ENCODE measurements around the gene PIMREG.

The PIMREG gene

GRCh38 chr17:6423931-6424330 lies 20.3 kb upstream of the PIMREG start:
- WGBS (ENCODE audit: insufficient coverage, insufficient read length) = no CpG with 5 or more reads among the region's 14 CpGs
- no peak overlapping the region for H3K27ac ChIP-seq (ENCODE audit: low read length)
- no peaks in the 10 kb centered on the region for H3K9me3 ChIP-seq (ENCODE audit: control insufficient read depth, insufficient read depth, low read length)
- H3K36me3 ChIP-seq (ENCODE audit: control insufficient read depth, insufficient read depth, low read length) = peaks cover 3% of the 10 kb centered on the region; the same call in 1 of the 2 replicates
- DNase-seq (ENCODE audit: low read depth, low spot score) = no peak
- no peaks in the 10 kb centered on the region for H3K27me3 ChIP-seq (ENCODE audit: control insufficient read depth, insufficient read depth, low read length)
- H3K4me1 ChIP-seq (ENCODE audit: control insufficient read depth, insufficient read depth, low read length) = peaks cover 5% of the 10 kb centered on the region
- no peak overlapping the region for H3K4me3 ChIP-seq (ENCODE audit: low read length)

- no CpG with 5 or more reads among the region's 18 CpGs for WGBS (ENCODE audit: insufficient coverage, insufficient read length)
- no peak overlapping the region for H3K27ac ChIP-seq (ENCODE audit: low read length)
- no peak for DNase-seq (ENCODE audit: low read depth, low spot score)
- H3K36me3 ChIP-seq (ENCODE audit: control insufficient read depth, insufficient read depth, low read length) = peaks cover 3% of the 10 kb centered on the region; the same call in 1 of the 2 replicates
- no peaks in the 10 kb centered on the region for H3K27me3 ChIP-seq (ENCODE audit: control insufficient read depth, insufficient read depth, low read length)
- no peak overlapping the region for H3K4me3 ChIP-seq (ENCODE audit: low read length)
- no peaks in the 10 kb centered on the region for H3K9me3 ChIP-seq (ENCODE audit: control insufficient read depth, insufficient read depth, low read length)
- no peaks in the 10 kb centered on the region for H3K4me1 ChIP-seq (ENCODE audit: control insufficient read depth, insufficient read depth, low read length)
Observed at GRCh38 chr17:6425407-6425806, 18.8 kb upstream of the PIMREG start.

- WGBS (ENCODE audit: insufficient coverage, insufficient read length) = 100% methylated on average over 1 of the region's 25 CpGs
- DNase-seq (ENCODE audit: low read depth, low spot score) = no peak
- Histone ChIP-seq H3K9me3 (ENCODE audit: control insufficient read depth, insufficient read depth, low read length) (no peaks in the 10 kb centered on the region), H3K4me3 (ENCODE audit: low read length) (no peak overlapping the region), H3K27ac (ENCODE audit: low read length) (no peak overlapping the region), H3K36me3 (ENCODE audit: control insufficient read depth, insufficient read depth, low read length) (peaks cover 3% of the 10 kb centered on the region; the same call in 1 of the 2 replicates), H3K4me1 (ENCODE audit: control insufficient read depth, insufficient read depth, low read length) (no peaks in the 10 kb centered on the region), H3K27me3 (ENCODE audit: control insufficient read depth, insufficient read depth, low read length) (no peaks in the 10 kb centered on the region)
Observed at GRCh38 chr17:6426356-6427101, 17.7 kb upstream of the PIMREG start.

GRCh38 chr17:6427279-6427781 lies 16.9 kb upstream of the PIMREG start:
- Histone ChIP-seq H3K4me1 (ENCODE audit: control insufficient read depth, insufficient read depth, low read length) (no peaks in the 10 kb centered on the region), H3K27me3 (ENCODE audit: control insufficient read depth, insufficient read depth, low read length) (no peaks in the 10 kb centered on the region), H3K9me3 (ENCODE audit: control insufficient read depth, insufficient read depth, low read length) (no peaks in the 10 kb centered on the region), H3K27ac (ENCODE audit: low read length) (no peak overlapping the region), H3K4me3 (ENCODE audit: low read length) (no peak overlapping the region), H3K36me3 (ENCODE audit: control insufficient read depth, insufficient read depth, low read length) (peaks cover 3% of the 10 kb centered on the region; the same call in 1 of the 2 replicates)
- WGBS (ENCODE audit: insufficient coverage, insufficient read length) = no CpG with 5 or more reads among the region's 7 CpGs
- DNase-seq (ENCODE audit: low read depth, low spot score) = no peak

GRCh38 chr17:6428207-6428965 lies 15.9 kb upstream of the PIMREG start:
- Histone ChIP-seq H3K4me3 (ENCODE audit: low read length) (no peak overlapping the region), H3K27ac (ENCODE audit: low read length) (no peak overlapping the region), H3K27me3 (ENCODE audit: control insufficient read depth, insufficient read depth, low read length) (no peaks in the 10 kb centered on the region), H3K36me3 (ENCODE audit: control insufficient read depth, insufficient read depth, low read length) (peaks cover 3% of the 10 kb centered on the region; the same call in 1 of the 2 replicates), H3K9me3 (ENCODE audit: control insufficient read depth, insufficient read depth, low read length) (no peaks in the 10 kb centered on the region), H3K4me1 (ENCODE audit: control insufficient read depth, insufficient read depth, low read length) (no peaks in the 10 kb centered on the region)
- DNase-seq (ENCODE audit: low read depth, low spot score) = no peak
- WGBS (ENCODE audit: insufficient coverage, insufficient read length) = no CpG with 5 or more reads among the region's 17 CpGs

- no peak for DNase-seq (ENCODE audit: low read depth, low spot score)
- Histone ChIP-seq H3K4me1 (ENCODE audit: control insufficient read depth, insufficient read depth, low read length) (no peaks in the 10 kb centered on the region), H3K27ac (ENCODE audit: low read length) (no peak overlapping the region), H3K4me3 (ENCODE audit: low read length) (no peak overlapping the region), H3K27me3 (ENCODE audit: control insufficient read depth, insufficient read depth, low read length) (no peaks in the 10 kb centered on the region), H3K9me3 (ENCODE audit: control insufficient read depth, insufficient read depth, low read length) (no peaks in the 10 kb centered on the region), H3K36me3 (ENCODE audit: control insufficient read depth, insufficient read depth, low read length) (peaks cover 3% of the 10 kb centered on the region; the same call in 1 of the 2 replicates)
- no CpG with 5 or more reads among the region's 7 CpGs for WGBS (ENCODE audit: insufficient coverage, insufficient read length)
Observed at GRCh38 chr17:6429266-6429665, 15.0 kb upstream of the PIMREG start.

- DNase-seq (ENCODE audit: low read depth, low spot score) = no peak
- Histone ChIP-seq H3K4me1 (ENCODE audit: control insufficient read depth, insufficient read depth, low read length) (no peaks in the 10 kb centered on the region), H3K9me3 (ENCODE audit: control insufficient read depth, insufficient read depth, low read length) (no peaks in the 10 kb centered on the region), H3K4me3 (ENCODE audit: low read length) (no peak overlapping the region), H3K27ac (ENCODE audit: low read length) (no peak overlapping the region), H3K27me3 (ENCODE audit: control insufficient read depth, insufficient read depth, low read length) (no peaks in the 10 kb centered on the region), H3K36me3 (ENCODE audit: control insufficient read depth, insufficient read depth, low read length) (no peaks in the 10 kb centered on the region; the same call in 1 of the 2 replicates)
Observed at GRCh38 chr17:6430769-6431168, 13.5 kb upstream of the PIMREG start.

GRCh38 chr17:6435051-6435450 lies 9.2 kb upstream of the PIMREG start, which contains the start of gene AIPL1:
TSS of gene AIPL1 (minus strand) at chr17:6435121. CDS start at chr17:6435104, 17 bp downstream.
- no peaks in the 10 kb centered on the region for H3K9me3 ChIP-seq (ENCODE audit: control insufficient read depth, insufficient read depth, low read length)
- no CpG with 5 or more reads among the region's 16 CpGs for WGBS (ENCODE audit: insufficient coverage, insufficient read length)
- no peak within 1 kb of the TSS for H3K27ac ChIP-seq (ENCODE audit: low read length)
- peaks cover 6% of the 10 kb centered on the region; the same call in 1 of the 2 replicates for H3K4me1 ChIP-seq (ENCODE audit: control insufficient read depth, insufficient read depth, low read length)
- H3K27me3 ChIP-seq (ENCODE audit: control insufficient read depth, insufficient read depth, low read length) = no peaks in the 10 kb centered on the region
- DNase-seq (ENCODE audit: low read depth, low spot score) = no peak
- no peaks in the 10 kb centered on the region for H3K36me3 ChIP-seq (ENCODE audit: control insufficient read depth, insufficient read depth, low read length)
- no peak within 1 kb of the TSS for H3K4me3 ChIP-seq (ENCODE audit: low read length)

- peaks cover 7% of the 10 kb centered on the region; the same call in 1 of the 2 replicates for H3K4me1 ChIP-seq (ENCODE audit: control insufficient read depth, insufficient read depth, low read length)
- H3K4me3 ChIP-seq (ENCODE audit: low read length) = no peak overlapping the region
- no CpG with 5 or more reads among the region's 9 CpGs for WGBS (ENCODE audit: insufficient coverage, insufficient read length)
- H3K27ac ChIP-seq (ENCODE audit: low read length) = no peak overlapping the region
- H3K36me3 ChIP-seq (ENCODE audit: control insufficient read depth, insufficient read depth, low read length) = no peaks in the 10 kb centered on the region
- H3K9me3 ChIP-seq (ENCODE audit: control insufficient read depth, insufficient read depth, low read length) = no peaks in the 10 kb centered on the region
- H3K27me3 ChIP-seq (ENCODE audit: control insufficient read depth, insufficient read depth, low read length) = no peaks in the 10 kb centered on the region
- DNase-seq (ENCODE audit: low read depth, low spot score) = no peak
Observed at GRCh38 chr17:6435968-6436367, 8.3 kb upstream of the PIMREG start.

GRCh38 chr17:6437466-6437865 lies 6.8 kb upstream of the PIMREG start:
- H3K27me3 ChIP-seq (ENCODE audit: control insufficient read depth, insufficient read depth, low read length) = no peaks in the 10 kb centered on the region
- no peak overlapping the region for H3K27ac ChIP-seq (ENCODE audit: low read length)
- no CpG with 5 or more reads among the region's 4 CpGs for WGBS (ENCODE audit: insufficient coverage, insufficient read length)
- H3K36me3 ChIP-seq (ENCODE audit: control insufficient read depth, insufficient read depth, low read length) = no peaks in the 10 kb centered on the region
- no peaks in the 10 kb centered on the region for H3K9me3 ChIP-seq (ENCODE audit: control insufficient read depth, insufficient read depth, low read length)
- DNase-seq (ENCODE audit: low read depth, low spot score) = no peak
- H3K4me3 ChIP-seq (ENCODE audit: low read length) = no peak overlapping the region
- peaks cover 7% of the 10 kb centered on the region; the same call in 1 of the 2 replicates for H3K4me1 ChIP-seq (ENCODE audit: control insufficient read depth, insufficient read depth, low read length)
